Measurements from ENCODE around the gene MDFI.

DNA sequence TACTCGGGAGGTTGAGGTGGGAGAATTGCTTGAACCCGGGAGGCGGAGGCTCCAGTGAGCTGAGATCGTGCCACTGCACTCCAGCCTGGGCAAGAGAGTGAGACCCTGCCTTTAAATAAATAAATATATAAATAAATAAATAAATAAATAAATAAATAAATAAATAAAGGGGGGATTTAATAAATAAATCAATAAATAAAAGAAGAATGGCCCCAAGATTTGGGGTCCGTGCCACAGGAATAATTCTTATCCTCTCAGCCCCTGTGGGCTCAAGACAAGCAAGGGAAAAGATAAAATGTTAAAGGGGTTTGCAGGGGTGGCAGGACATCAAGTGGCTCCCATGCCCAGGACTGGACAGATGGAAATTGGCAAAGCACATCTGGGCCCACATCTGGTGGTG, 31.2 kb upstream of the MDFI start:
- TF ChIP-seq, protein P1, sequence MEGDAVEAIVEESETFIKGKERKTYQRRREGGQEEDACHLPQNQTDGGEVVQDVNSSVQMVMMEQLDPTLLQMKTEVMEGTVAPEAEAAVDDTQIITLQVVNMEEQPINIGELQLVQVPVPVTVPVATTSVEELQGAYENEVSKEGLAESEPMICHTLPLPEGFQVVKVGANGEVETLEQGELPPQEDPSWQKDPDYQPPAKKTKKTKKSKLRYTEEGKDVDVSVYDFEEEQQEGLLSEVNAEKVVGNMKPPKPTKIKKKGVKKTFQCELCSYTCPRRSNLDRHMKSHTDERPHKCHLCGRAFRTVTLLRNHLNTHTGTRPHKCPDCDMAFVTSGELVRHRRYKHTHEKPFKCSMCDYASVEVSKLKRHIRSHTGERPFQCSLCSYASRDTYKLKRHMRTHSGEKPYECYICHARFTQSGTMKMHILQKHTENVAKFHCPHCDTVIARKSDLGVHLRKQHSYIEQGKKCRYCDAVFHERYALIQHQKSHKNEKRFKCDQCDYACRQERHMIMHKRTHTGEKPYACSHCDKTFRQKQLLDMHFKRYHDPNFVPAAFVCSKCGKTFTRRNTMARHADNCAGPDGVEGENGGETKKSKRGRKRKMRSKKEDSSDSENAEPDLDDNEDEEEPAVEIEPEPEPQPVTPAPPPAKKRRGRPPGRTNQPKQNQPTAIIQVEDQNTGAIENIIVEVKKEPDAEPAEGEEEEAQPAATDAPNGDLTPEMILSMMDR (IDR thresholded peaks at IDR 0.05; ENCODE audit: insufficient read depth, low read length), result no peak
- no peak for TF ChIP-seq POLR2AphosphoS5 (IDR thresholded peaks at IDR 0.05; ENCODE audit: low read depth)
- TF ChIP-seq SPI1 (IDR thresholded peaks at IDR 0.05; ENCODE audit: borderline replicate concordance, low read depth), result no peak
- TF ChIP-seq, protein P2, sequence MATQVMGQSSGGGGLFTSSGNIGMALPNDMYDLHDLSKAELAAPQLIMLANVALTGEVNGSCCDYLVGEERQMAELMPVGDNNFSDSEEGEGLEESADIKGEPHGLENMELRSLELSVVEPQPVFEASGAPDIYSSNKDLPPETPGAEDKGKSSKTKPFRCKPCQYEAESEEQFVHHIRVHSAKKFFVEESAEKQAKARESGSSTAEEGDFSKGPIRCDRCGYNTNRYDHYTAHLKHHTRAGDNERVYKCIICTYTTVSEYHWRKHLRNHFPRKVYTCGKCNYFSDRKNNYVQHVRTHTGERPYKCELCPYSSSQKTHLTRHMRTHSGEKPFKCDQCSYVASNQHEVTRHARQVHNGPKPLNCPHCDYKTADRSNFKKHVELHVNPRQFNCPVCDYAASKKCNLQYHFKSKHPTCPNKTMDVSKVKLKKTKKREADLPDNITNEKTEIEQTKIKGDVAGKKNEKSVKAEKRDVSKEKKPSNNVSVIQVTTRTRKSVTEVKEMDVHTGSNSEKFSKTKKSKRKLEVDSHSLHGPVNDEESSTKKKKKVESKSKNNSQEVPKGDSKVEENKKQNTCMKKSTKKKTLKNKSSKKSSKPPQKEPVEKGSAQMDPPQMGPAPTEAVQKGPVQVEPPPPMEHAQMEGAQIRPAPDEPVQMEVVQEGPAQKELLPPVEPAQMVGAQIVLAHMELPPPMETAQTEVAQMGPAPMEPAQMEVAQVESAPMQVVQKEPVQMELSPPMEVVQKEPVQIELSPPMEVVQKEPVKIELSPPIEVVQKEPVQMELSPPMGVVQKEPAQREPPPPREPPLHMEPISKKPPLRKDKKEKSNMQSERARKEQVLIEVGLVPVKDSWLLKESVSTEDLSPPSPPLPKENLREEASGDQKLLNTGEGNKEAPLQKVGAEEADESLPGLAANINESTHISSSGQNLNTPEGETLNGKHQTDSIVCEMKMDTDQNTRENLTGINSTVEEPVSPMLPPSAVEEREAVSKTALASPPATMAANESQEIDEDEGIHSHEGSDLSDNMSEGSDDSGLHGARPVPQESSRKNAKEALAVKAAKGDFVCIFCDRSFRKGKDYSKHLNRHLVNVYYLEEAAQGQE (IDR thresholded peaks at IDR 0.05; ENCODE audit: insufficient replicate concordance, low read depth), result no peak

All from HL-60 (cell line).